ENCODE data around the gene PRDX3. TPM values are rescaled to one million over a fixed set of nuclear protein-coding genes. Genes with fewer than 3 reads are reported as not detected.

PRDX3 gene
- total and polyA plus RNA-seq, 4 donors = 84.1 to 155 (median 109) TPM

DNA sequence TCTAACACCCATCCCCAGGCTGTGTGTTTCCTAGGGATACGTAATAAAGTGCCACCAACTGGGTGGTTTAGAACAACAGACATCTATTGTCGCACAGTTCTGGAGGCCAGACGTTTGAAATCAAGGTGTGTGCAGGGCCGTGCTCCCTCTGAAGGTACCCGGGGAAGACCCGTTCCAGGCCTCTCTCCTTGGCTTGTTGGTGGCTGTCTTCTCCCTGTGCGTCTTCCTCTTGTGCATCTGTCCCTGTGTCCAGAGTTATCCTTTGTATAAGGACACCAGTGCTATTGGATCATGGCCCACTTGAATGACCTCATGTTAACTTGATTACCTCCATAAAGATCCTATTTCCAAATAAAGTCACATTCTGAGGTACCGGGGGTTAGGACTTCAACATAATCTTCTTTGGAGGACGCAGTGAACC lies 44.4 kb upstream of the PRDX3 start:
- Histone ChIP-seq H3K9ac (ENCODE audit: insufficient read depth in 1 of 2, low read length in 2 of 2) (peak overlapping the region in 1 of 2 donors; percentile 46), H3K4me1 (ENCODE audit: control insufficient read depth in 5 of 5, insufficient read depth in 5 of 5, low read length in 5 of 5) (peaks cover 7 to 70% (median 27%) of the 10 kb centered on the region in 5 donors), H3K9me3 (ENCODE audit: control insufficient read depth in 4 of 4, insufficient read depth in 3 of 4, low read length in 3 of 4) (no peaks in the 10 kb centered on the region), H3K27me3 (ENCODE audit: control insufficient read depth in 3 of 3, insufficient read depth in 3 of 3, low read length in 2 of 3) (no peaks in the 10 kb centered on the region), H3K27ac (ENCODE audit: low read depth in 1 of 2, low read length in 1 of 2) (peak overlapping the region in 1 of 2 donors; percentile 60), H3K4me3 (no peak overlapping the region), H3K36me3 (ENCODE audit: control insufficient read depth in 4 of 4, insufficient read depth in 4 of 4, low read length in 4 of 4) (no peaks in the 10 kb centered on the region)
- 58 to 65% methylated on average over 9 of the region's 9 CpGs for WGBS, 2 donors
- peak in 1 of 3 donors; percentile 45 for DNase-seq
- TF ChIP-seq, protein P1, sequence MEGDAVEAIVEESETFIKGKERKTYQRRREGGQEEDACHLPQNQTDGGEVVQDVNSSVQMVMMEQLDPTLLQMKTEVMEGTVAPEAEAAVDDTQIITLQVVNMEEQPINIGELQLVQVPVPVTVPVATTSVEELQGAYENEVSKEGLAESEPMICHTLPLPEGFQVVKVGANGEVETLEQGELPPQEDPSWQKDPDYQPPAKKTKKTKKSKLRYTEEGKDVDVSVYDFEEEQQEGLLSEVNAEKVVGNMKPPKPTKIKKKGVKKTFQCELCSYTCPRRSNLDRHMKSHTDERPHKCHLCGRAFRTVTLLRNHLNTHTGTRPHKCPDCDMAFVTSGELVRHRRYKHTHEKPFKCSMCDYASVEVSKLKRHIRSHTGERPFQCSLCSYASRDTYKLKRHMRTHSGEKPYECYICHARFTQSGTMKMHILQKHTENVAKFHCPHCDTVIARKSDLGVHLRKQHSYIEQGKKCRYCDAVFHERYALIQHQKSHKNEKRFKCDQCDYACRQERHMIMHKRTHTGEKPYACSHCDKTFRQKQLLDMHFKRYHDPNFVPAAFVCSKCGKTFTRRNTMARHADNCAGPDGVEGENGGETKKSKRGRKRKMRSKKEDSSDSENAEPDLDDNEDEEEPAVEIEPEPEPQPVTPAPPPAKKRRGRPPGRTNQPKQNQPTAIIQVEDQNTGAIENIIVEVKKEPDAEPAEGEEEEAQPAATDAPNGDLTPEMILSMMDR (IDR thresholded peaks at IDR 0.05; ENCODE audit: control extremely low read depth, extremely low read depth) = no peak
- ATAC-seq (ENCODE audit: insufficient read depth, low FRiP score) = no peak

DNA sequence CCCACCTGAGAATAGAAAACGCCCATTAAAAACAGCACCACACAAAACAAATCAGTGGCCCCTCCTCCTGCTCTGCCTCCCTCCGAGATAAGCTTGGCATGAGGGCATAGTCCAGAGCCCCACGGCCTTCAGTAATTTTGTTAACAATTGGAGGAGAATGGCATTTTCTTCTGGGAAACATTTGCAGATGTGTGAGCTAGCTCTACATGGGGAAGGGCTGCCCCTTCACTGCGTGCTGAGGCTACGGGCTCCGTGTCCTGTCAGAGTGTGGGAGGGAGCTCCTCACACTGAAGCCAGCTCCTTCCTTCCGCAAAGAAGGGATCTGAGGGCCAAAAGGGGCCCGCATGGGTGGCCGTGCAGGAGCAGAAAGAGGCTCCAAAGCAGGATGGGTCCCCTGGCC lies 43.9 kb upstream of the PRDX3 start:
- Histone ChIP-seq H3K9me3 (ENCODE audit: control insufficient read depth in 4 of 4, insufficient read depth in 3 of 4, low read length in 3 of 4) (no peaks in the 10 kb centered on the region), H3K4me3 (no peak overlapping the region), H3K27me3 (ENCODE audit: control insufficient read depth in 3 of 3, insufficient read depth in 3 of 3, low read length in 2 of 3) (no peaks in the 10 kb centered on the region), H3K36me3 (ENCODE audit: control insufficient read depth in 4 of 4, insufficient read depth in 4 of 4, low read length in 4 of 4) (peaks cover 0 to under 1% (median 0%) of the 10 kb centered on the region in 4 donors), H3K4me1 (ENCODE audit: control insufficient read depth in 5 of 5, insufficient read depth in 5 of 5, low read length in 5 of 5) (peaks cover 9 to 74% (median 28%) of the 10 kb centered on the region in 5 donors), H3K9ac (ENCODE audit: insufficient read depth in 1 of 2, low read length in 2 of 2) (peak overlapping the region in 1 of 2 donors; percentile 46), H3K27ac (ENCODE audit: low read depth in 1 of 2, low read length in 1 of 2) (peak overlapping the region; percentile 21 to 60)
- WGBS, 2 donors = 29 to 60% methylated on average over 9 of the region's 9 CpGs
- TF ChIP-seq, protein P1 (IDR thresholded peaks at IDR 0.05; ENCODE audit: control extremely low read depth, extremely low read depth) = no peak
- no peak for ATAC-seq (ENCODE audit: insufficient read depth, low FRiP score)
- DNase-seq = peak; percentile 62 to 82 (median 75)

- 85 to 97% methylated on average over 1 of the region's 1 CpG for WGBS, 2 donors
- TF ChIP-seq, protein P1 (IDR thresholded peaks at IDR 0.05; ENCODE audit: control extremely low read depth, extremely low read depth) = no peak
- DNase-seq = no peak
- no peak for ATAC-seq (ENCODE audit: insufficient read depth, low FRiP score)
- H3K4me1 ChIP-seq (ENCODE audit: control insufficient read depth in 5 of 5, insufficient read depth in 5 of 5, low read length in 5 of 5) = peaks cover 11 to 82% (median 35%) of the 10 kb centered on the region in 5 donors
- no peaks in the 10 kb centered on the region for H3K27me3 ChIP-seq (ENCODE audit: control insufficient read depth in 3 of 3, insufficient read depth in 3 of 3, low read length in 2 of 3)
- no peak overlapping the region for H3K4me3 ChIP-seq
- no peaks in the 10 kb centered on the region for H3K9me3 ChIP-seq (ENCODE audit: control insufficient read depth in 4 of 4, insufficient read depth in 3 of 4, low read length in 3 of 4)
- peaks cover 0 to 2% (median 0%) of the 10 kb centered on the region in 4 donors for H3K36me3 ChIP-seq (ENCODE audit: control insufficient read depth in 4 of 4, insufficient read depth in 4 of 4, low read length in 4 of 4)
- H3K9ac ChIP-seq (ENCODE audit: insufficient read depth in 1 of 2, low read length in 2 of 2) = peak overlapping the region in 1 of 2 donors; percentile 46
- H3K27ac ChIP-seq (ENCODE audit: low read depth in 1 of 2, low read length in 1 of 2) = peak overlapping the region in 1 of 2 donors; percentile 60
These were observed 43.1 kb upstream of the PRDX3 start for GRCh38 chr10:119221666-119222065.

DNA sequence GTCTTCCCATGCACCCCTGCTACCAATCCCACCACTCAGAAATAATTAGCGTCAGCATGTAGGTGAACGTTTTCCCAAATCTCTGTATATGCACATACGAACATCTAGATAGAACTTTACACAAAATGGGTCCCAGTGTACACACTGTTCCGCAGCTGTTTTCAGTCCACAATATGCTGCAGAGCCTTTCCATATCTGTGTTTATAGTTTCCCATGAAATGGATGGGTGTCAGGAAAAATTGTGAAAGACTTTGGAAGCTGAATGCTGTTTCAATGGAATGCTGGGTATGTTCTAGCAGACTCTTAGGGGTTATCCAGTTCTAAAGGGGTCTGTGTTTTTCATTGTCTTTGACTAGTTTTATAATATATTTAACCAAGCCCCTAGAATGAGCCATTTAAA lies 42.6 kb upstream of the PRDX3 start:
- H3K36me3 ChIP-seq (ENCODE audit: control insufficient read depth in 4 of 4, insufficient read depth in 4 of 4, low read length in 4 of 4) = peaks cover 0 to 2% (median 0%) of the 10 kb centered on the region in 4 donors
- DNase-seq = peak; percentile 74 to 98 (median 97)
- no peak overlapping the region for H3K4me3 ChIP-seq
- TF ChIP-seq, protein P1 (IDR thresholded peaks at IDR 0.05; ENCODE audit: control extremely low read depth, extremely low read depth) = no peak
- H3K9me3 ChIP-seq (ENCODE audit: control insufficient read depth in 4 of 4, insufficient read depth in 3 of 4, low read length in 3 of 4) = no peaks in the 10 kb centered on the region
- no peak for ATAC-seq (ENCODE audit: insufficient read depth, low FRiP score)
- no peak overlapping the region for H3K27ac ChIP-seq (ENCODE audit: low read depth in 1 of 2, low read length in 1 of 2)
- 83 to 84% methylated on average over 4 of the region's 4 CpGs for WGBS, 2 donors
- H3K27me3 ChIP-seq (ENCODE audit: control insufficient read depth in 3 of 3, insufficient read depth in 3 of 3, low read length in 2 of 3) = no peaks in the 10 kb centered on the region
- peaks cover 11 to 86% (median 35%) of the 10 kb centered on the region in 5 donors for H3K4me1 ChIP-seq (ENCODE audit: control insufficient read depth in 5 of 5, insufficient read depth in 5 of 5, low read length in 5 of 5)
- H3K9ac ChIP-seq (ENCODE audit: insufficient read depth in 1 of 2, low read length in 2 of 2) = no peak overlapping the region

All from lung (tissue), 12 donors.